Endothelial cell of umbilical vein (primary cell): ENCODE data around the gene TIAM1. TPM values are rescaled to one million over a fixed set of nuclear protein-coding genes. Genes with fewer than 3 reads are reported as not detected.
"Not testable (repeated sequence)": the region's sequence is repeated elsewhere in the genome, so short reads cannot be mapped to it uniquely, and the experiment has no call there.

Experiments
- BruUV-seq: library from RNA; stranded (reverse); fragments of 400-500 nt; replicated peaks from 2 replicates; lab custom pipeline; 2021; lab: Mats Ljungman, UMichigan
- CTCF ChIA-PET: fragments of 300-600, 350-600 bp; sonication (Branson Sonifier 250); formaldehyde crosslinking; loops from one replicate; lab custom pipeline; 2021; ENCODE audit warnings: antibody characterized with exemption, inconsistent platforms; lab: Charles Lee
- POLR2A ChIA-PET: fragments of 300-600, 350-600 bp; sonication (Branson Sonifier 250); formaldehyde crosslinking; loops from one replicate; lab custom pipeline; 2021; ENCODE audit warnings: antibody characterized with exemption, inconsistent platforms; lab: Charles Lee
- DNase-seq: peaks from one replicate; pipeline ENCODE4 v3.0.0-alpha.2; 2011; ENCODE audit warnings: low read depth, low spot score
- FAIRE-seq: peaks from 2 replicates; lab custom pipeline; 2011; peaks lifted over from hg19 to GRCh38; lab: Jason Lieb, UNC
- H2AFZ ChIP-seq: 2 replicates; pipeline ENCODE4 v1.6.0; 2012; ENCODE audit warnings: low read depth, low read length, control low read depth, inconsistent platforms
- H3K27ac ChIP-seq: 2 replicates; pipeline ENCODE4 v1.5.1; 2011; ENCODE audit warnings: low read depth, mild to moderate bottlenecking, control low read depth, low read length, moderate library complexity; ENCODE audit not compliant: insufficient read depth
- H3K27me3 ChIP-seq, 2 experiments: 2 replicates each; pipeline versions ENCODE4 v1.6.0 to v1.6.1; 2011; ENCODE audit warnings: low read length in 2 of 2, mixed read lengths in 1 of 2; ENCODE audit not compliant: control insufficient read depth in 2 of 2, insufficient read depth in 2 of 2
- H3K36me3 ChIP-seq, 2 experiments: 2 replicates in 1 of 2; 3 replicates in 1 of 2; pipeline ENCODE4 v1.5.1; 2011; ENCODE audit warnings: low read length in 2 of 2, mild to moderate bottlenecking in 1 of 2, moderate library complexity in 1 of 2; ENCODE audit not compliant: control insufficient read depth in 2 of 2, insufficient read depth in 2 of 2; ENCODE audit errors: extremely low read depth in 1 of 2
- H3K4me1 ChIP-seq: 3 replicates; pipeline ENCODE4 v1.5.1; 2011; ENCODE audit warnings: mild to moderate bottlenecking, low read length; ENCODE audit not compliant: control insufficient read depth, insufficient read depth; ENCODE audit errors: extremely low read depth
- H3K4me2 ChIP-seq: 2 replicates; pipeline ENCODE4 v1.6.1; 2011; ENCODE audit warnings: low read length, control low read depth, mixed read lengths; ENCODE audit not compliant: insufficient read depth
- H3K4me3 ChIP-seq, 3 experiments: fragments of 200-600 bp in 1 of 3; sonication (generic), shearing (Covaris generic) in 1 of 3; replicated peaks in 1 of 3; 2 replicates each; pipeline ENCODE4 v1.5.1; 2011 to 2016; ENCODE audit warnings: control low read depth in 3 of 3, low read length in 3 of 3, mild to moderate bottlenecking in 2 of 3, inconsistent platforms in 1 of 3, low read depth in 1 of 3, moderate library complexity in 1 of 3; ENCODE audit not compliant: insufficient read depth in 1 of 3
- H3K79me2 ChIP-seq: 2 replicates; pipeline ENCODE4 v1.6.0; 2012; ENCODE audit warnings: low read length, inconsistent platforms; ENCODE audit not compliant: control insufficient read depth, insufficient read depth
- H3K9ac ChIP-seq: replicated peaks from 2 replicates; pipeline ENCODE3; 2011; ENCODE audit warnings: low read length, control low read depth; ENCODE audit not compliant: insufficient read depth; ENCODE audit errors: extremely low read depth
- H3K9me1 ChIP-seq: replicated peaks from 3 replicates; pipeline ENCODE4 v1.6.0; 2011; ENCODE audit warnings: mild to moderate bottlenecking, low read length; ENCODE audit not compliant: control insufficient read depth, insufficient read depth; ENCODE audit errors: extremely low read depth
- H3K9me3 ChIP-seq: replicated peaks from 2 replicates; pipeline ENCODE4 v1.5.1; 2012; ENCODE audit warnings: low read length, inconsistent platforms; ENCODE audit not compliant: control insufficient read depth, insufficient read depth
- H4K20me1 ChIP-seq: replicated peaks from 2 replicates; pipeline ENCODE3; 2011; ENCODE audit warnings: mild to moderate bottlenecking, low read length; ENCODE audit not compliant: control insufficient read depth, insufficient read depth; ENCODE audit errors: extremely low read depth
- CTCF ChIP-seq, 2 donors: IDR thresholded peaks; 1 replicate in 1 of 2; 2 replicates in 1 of 2; pipeline ENCODE4 v1.5.1; 2011; ENCODE audit warnings: low read length in 2 of 2, mild to moderate bottlenecking in 2 of 2, moderate library complexity in 2 of 2, control low read depth in 1 of 2, inconsistent platforms in 1 of 2, low read depth in 1 of 2; ENCODE audit not compliant: insufficient read depth in 1 of 2; ENCODE audit errors: extremely low read depth in 1 of 2
- EZH2 ChIP-seq: IDR thresholded peaks from 2 replicates; pipeline ENCODE4 v1.6.1; 2012; ENCODE audit warnings: borderline replicate concordance, low read depth, mild to moderate bottlenecking, moderate library complexity, low read length, inconsistent platforms; ENCODE audit not compliant: severe bottlenecking
- FOS ChIP-seq: IDR thresholded peaks from 2 replicates; pipeline ENCODE4 v1.6.1; 2011; ENCODE audit warnings: mild to moderate bottlenecking, low read length, moderate library complexity, borderline replicate concordance; ENCODE audit not compliant: insufficient read depth
- GATA2 ChIP-seq: IDR thresholded peaks from 2 replicates; pipeline ENCODE4 v1.7.0; 2011; ENCODE audit warnings: low read depth, mild to moderate bottlenecking, moderate library complexity, mixed read lengths, low read length; ENCODE audit not compliant: insufficient read length, insufficient read depth
- JUN ChIP-seq: IDR thresholded peaks from 2 replicates; pipeline ENCODE4 v1.6.1; 2011; ENCODE audit warnings: borderline replicate concordance, low read depth; ENCODE audit not compliant: insufficient read length, insufficient read depth
- MAX ChIP-seq: IDR thresholded peaks from 2 replicates; pipeline ENCODE4 v1.6.1; 2011; ENCODE audit not compliant: insufficient read depth, insufficient read length
- MYC ChIP-seq: IDR thresholded peaks from one replicate; pipeline ENCODE4 v1.6.1; 2011; ENCODE audit warnings: mild to moderate bottlenecking, low read depth, low read length
- POLR2A ChIP-seq: IDR thresholded peaks from 2 replicates; pipeline ENCODE4 v1.6.1; 2012; ENCODE audit warnings: low read depth, mild to moderate bottlenecking, control low read depth, low read length
- POLR2AphosphoS5 ChIP-seq: IDR thresholded peaks from 2 replicates; pipeline ENCODE4 v1.6.1; 2012; ENCODE audit warnings: low read depth, mild to moderate bottlenecking, control low read depth, low read length, moderate library complexity; ENCODE audit not compliant: insufficient read depth
- dilution Hi-C: fragments of 300-500 bp; cut with MboI; formaldehyde crosslinking; loops from one replicate; pipeline ENCODE4 v1.15.0; 2019; ENCODE audit warnings: low sequenced_read_pairs; ENCODE audit not compliant: extremely low pct_ligation_motif_present
- intact Hi-C: fragments of 100-400 bp; cut with micrococcal nuclease; formaldehyde crosslinking; loops from one replicate; pipeline ENCODE4 v1.10.0; 2022
- polyA plus RNA-seq, 4 experiments: library from polyadenylated mRNA; depleted of rRNA in 3 of 4; stranded (reverse) in 3 of 4; unstranded in 1 of 4; fragments of >200 nt; gene quantifications; 2 replicates each; pipeline versions ENCODE4 v1.2.1 to v1.2.3, GENCODE V29; 2011 to 2012; ENCODE audit warnings: missing spikeins in 1 of 4
- total RNA-seq: library from RNA; stranded (reverse); gene quantifications from 2 replicates; pipeline ENCODE4 v1.2.3, GENCODE V29; 2021

TIAM1 gene
- total and polyA plus RNA-seq, 2 donors (not counting 3 experiments of a cell fraction or from before 2014, with no cell fraction given) = 0.21 to 0.86 TPM

GRCh38 chr21:31228723-31229122, 115.3 kb downstream of the TIAM1 start:
- dilution Hi-C loops, FAIRE-seq, H3K9ac ChIP-seq, H3K27me3 ChIP-seq, BruUV-seq, H3K79me2 ChIP-seq, H4K20me1 ChIP-seq, H3K27ac ChIP-seq, H3K9me3 ChIP-seq, CTCF ChIA-PET, H3K4me3 ChIP-seq, H3K4me1 ChIP-seq, H3K4me2 ChIP-seq, DNase-seq, H3K9me1 ChIP-seq, H3K36me3 ChIP-seq, H2AFZ ChIP-seq, intact Hi-C loops, POLR2A ChIA-PET: not testable (repeated sequence)

- POLR2A ChIA-PET = no interaction called here
- no peaks in the 10 kb centered on the region for H4K20me1 ChIP-seq
- no peak for TF ChIP-seq EZH2
- TF ChIP-seq MYC = no peak
- no peak for TF ChIP-seq MAX
- no peak for TF ChIP-seq POLR2AphosphoS5
- no peak for TF ChIP-seq FOS
- no peak for TF ChIP-seq CTCF (IDR thresholded peaks at IDR 0.05; ENCODE audit: extremely low read depth in 1 of 2, insufficient read depth in 1 of 2, low read depth in 1 of 2, low read length in 2 of 2)
- TF ChIP-seq JUN = no peak
- no peak for TF ChIP-seq POLR2A
- TF ChIP-seq GATA2 = no peak
- DNase-seq (no peak), FAIRE-seq (no peak)
- no peaks in the 10 kb centered on the region for H3K36me3 ChIP-seq
- BruUV-seq = no TSS peak
- no peaks in the 10 kb centered on the region for H3K27me3 ChIP-seq
- H3K4me3 ChIP-seq = no peak overlapping the region
- dilution Hi-C loops = no loop called here
- no peak overlapping the region for H3K4me2 ChIP-seq
- H3K79me2 ChIP-seq = no peaks in the 10 kb centered on the region
- H3K9ac ChIP-seq = no peak overlapping the region
- intact Hi-C loops = no loop called here
- H2AFZ ChIP-seq = no peak overlapping the region
- H3K27ac ChIP-seq = no peak overlapping the region
- H3K9me1 ChIP-seq = no peaks in the 10 kb centered on the region
- H3K9me3 ChIP-seq = no peaks in the 10 kb centered on the region
- CTCF ChIA-PET = no interaction called here
- H3K4me1 ChIP-seq = no peaks in the 10 kb centered on the region
Measured at GRCh38 chr21:31225713-31226112, 118.3 kb downstream of the TIAM1 start.
